ENCODE data around the gene POLR3H.

DNA sequence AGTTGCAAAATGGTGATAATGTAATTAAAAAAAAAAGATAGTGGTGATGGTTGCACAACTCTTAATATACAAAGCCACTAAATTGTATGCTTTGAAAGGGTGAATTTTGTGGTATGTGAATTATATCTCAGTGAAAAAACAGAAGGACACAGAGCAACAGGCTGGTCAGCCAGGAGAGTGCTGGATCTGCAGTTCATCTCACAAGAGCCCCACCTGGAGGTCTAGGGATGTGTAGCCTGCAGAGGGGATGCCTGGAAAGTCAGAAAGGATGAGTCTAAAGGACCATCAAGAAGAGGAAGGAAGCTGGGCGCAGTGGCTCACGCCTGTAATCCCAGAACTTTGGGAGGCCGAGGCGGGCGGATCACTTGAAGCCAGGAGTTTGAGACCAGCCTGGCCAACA is 9.0 kb downstream of the POLR3H start:
- TF ChIP-seq POLR2AphosphoS5 (IDR thresholded peaks at IDR 0.05) (no peak), POLR2A (IDR thresholded peaks at IDR 0.05) (no peak), EP300 (IDR thresholded peaks at IDR 0.05) (no peak)
- TF ChIP-seq, protein P1, sequence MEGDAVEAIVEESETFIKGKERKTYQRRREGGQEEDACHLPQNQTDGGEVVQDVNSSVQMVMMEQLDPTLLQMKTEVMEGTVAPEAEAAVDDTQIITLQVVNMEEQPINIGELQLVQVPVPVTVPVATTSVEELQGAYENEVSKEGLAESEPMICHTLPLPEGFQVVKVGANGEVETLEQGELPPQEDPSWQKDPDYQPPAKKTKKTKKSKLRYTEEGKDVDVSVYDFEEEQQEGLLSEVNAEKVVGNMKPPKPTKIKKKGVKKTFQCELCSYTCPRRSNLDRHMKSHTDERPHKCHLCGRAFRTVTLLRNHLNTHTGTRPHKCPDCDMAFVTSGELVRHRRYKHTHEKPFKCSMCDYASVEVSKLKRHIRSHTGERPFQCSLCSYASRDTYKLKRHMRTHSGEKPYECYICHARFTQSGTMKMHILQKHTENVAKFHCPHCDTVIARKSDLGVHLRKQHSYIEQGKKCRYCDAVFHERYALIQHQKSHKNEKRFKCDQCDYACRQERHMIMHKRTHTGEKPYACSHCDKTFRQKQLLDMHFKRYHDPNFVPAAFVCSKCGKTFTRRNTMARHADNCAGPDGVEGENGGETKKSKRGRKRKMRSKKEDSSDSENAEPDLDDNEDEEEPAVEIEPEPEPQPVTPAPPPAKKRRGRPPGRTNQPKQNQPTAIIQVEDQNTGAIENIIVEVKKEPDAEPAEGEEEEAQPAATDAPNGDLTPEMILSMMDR (IDR thresholded peaks at IDR 0.05) = no peak
